ENCODE data around the gene CETN1.

DNA sequence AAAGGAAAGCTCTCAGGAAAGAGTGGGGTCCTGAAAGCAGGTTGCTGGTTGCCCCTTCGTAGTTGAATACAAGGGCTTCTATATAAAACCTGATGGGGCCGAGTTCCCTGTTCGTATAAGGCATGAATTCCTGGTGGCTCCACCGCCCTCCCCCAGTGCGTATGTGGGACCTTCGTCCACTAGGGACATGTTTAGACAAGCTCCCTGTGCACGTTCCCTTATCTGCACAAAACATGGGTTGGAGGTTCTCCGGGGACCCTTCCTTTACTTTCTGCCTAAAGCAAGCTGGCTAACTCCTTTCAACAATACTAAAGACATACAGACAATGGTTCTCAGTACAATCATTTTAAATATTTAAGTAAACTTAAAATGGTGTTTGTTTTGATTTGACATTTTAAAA, 24.6 kb downstream of the CETN1 start:
- TF ChIP-seq GABPA (IDR thresholded peaks at IDR 0.05; ENCODE audit: low read depth) (no peak), POLR2AphosphoS5 (IDR thresholded peaks at IDR 0.05; ENCODE audit: low read depth) (no peak), SPI1 (IDR thresholded peaks at IDR 0.05; ENCODE audit: borderline replicate concordance, low read depth) (no peak)
- TF ChIP-seq, protein P1, sequence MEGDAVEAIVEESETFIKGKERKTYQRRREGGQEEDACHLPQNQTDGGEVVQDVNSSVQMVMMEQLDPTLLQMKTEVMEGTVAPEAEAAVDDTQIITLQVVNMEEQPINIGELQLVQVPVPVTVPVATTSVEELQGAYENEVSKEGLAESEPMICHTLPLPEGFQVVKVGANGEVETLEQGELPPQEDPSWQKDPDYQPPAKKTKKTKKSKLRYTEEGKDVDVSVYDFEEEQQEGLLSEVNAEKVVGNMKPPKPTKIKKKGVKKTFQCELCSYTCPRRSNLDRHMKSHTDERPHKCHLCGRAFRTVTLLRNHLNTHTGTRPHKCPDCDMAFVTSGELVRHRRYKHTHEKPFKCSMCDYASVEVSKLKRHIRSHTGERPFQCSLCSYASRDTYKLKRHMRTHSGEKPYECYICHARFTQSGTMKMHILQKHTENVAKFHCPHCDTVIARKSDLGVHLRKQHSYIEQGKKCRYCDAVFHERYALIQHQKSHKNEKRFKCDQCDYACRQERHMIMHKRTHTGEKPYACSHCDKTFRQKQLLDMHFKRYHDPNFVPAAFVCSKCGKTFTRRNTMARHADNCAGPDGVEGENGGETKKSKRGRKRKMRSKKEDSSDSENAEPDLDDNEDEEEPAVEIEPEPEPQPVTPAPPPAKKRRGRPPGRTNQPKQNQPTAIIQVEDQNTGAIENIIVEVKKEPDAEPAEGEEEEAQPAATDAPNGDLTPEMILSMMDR (IDR thresholded peaks at IDR 0.05; ENCODE audit: insufficient read depth, low read length): no peak
- TF ChIP-seq, protein P2, sequence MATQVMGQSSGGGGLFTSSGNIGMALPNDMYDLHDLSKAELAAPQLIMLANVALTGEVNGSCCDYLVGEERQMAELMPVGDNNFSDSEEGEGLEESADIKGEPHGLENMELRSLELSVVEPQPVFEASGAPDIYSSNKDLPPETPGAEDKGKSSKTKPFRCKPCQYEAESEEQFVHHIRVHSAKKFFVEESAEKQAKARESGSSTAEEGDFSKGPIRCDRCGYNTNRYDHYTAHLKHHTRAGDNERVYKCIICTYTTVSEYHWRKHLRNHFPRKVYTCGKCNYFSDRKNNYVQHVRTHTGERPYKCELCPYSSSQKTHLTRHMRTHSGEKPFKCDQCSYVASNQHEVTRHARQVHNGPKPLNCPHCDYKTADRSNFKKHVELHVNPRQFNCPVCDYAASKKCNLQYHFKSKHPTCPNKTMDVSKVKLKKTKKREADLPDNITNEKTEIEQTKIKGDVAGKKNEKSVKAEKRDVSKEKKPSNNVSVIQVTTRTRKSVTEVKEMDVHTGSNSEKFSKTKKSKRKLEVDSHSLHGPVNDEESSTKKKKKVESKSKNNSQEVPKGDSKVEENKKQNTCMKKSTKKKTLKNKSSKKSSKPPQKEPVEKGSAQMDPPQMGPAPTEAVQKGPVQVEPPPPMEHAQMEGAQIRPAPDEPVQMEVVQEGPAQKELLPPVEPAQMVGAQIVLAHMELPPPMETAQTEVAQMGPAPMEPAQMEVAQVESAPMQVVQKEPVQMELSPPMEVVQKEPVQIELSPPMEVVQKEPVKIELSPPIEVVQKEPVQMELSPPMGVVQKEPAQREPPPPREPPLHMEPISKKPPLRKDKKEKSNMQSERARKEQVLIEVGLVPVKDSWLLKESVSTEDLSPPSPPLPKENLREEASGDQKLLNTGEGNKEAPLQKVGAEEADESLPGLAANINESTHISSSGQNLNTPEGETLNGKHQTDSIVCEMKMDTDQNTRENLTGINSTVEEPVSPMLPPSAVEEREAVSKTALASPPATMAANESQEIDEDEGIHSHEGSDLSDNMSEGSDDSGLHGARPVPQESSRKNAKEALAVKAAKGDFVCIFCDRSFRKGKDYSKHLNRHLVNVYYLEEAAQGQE (IDR thresholded peaks at IDR 0.05; ENCODE audit: insufficient replicate concordance, low read depth): no peak
